CD4-positive, alpha-beta T cell treated with Interleukin-6 for 4 hours (primary cell): ENCODE measurements around the gene SYT12.
"Not testable (repeated sequence)": the region's sequence is repeated elsewhere in the genome, so short reads cannot be mapped to it uniquely, and the experiment has no call there.

Experiments
- DNase-seq: peaks from one replicate; pipeline ENCODE4 v3.0.0-alpha.2; 2020; ENCODE audit warnings: mixed read lengths

Gene SYT12

DNA sequence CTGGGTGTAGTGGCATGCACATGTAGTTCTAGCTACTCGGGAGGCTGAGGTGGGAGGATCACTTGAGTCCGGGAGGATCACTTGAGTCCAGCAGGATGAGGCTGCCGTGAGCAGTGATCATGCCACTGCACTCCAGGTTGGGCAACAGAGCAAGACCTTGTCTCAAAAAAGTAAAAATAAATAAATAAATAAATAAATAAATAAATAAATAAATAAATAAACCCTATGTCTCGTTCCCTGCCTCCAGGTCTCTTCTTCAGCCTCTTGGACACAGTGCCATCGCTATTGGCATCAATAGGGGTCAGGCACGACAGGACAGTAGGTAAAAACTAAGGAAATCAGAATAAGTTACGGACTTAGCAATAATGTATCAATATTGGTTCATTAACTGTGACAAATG, 23.4 kb upstream of the SYT12 start:
- no peak for DNase-seq

DNA sequence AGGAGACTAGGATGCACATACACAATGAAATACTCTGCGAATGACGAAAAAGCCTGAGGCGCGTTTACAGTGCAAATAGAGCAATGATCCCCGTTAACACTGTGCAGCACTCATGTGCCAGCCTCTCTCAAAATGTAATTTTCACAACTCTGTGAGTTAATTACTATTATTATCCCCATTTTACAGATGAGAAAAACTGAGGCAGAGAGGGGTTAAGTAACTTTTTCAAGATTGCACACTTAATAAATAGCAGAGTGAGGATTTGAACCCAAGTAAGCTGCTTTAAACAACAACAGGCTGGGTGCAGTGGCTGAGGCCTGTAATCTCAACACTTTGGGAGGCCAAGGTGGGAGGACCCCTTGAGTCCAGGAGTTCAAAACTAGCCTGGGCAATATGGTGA, 21.6 kb upstream of the SYT12 start:
- DNase-seq, result no peak

DNA sequence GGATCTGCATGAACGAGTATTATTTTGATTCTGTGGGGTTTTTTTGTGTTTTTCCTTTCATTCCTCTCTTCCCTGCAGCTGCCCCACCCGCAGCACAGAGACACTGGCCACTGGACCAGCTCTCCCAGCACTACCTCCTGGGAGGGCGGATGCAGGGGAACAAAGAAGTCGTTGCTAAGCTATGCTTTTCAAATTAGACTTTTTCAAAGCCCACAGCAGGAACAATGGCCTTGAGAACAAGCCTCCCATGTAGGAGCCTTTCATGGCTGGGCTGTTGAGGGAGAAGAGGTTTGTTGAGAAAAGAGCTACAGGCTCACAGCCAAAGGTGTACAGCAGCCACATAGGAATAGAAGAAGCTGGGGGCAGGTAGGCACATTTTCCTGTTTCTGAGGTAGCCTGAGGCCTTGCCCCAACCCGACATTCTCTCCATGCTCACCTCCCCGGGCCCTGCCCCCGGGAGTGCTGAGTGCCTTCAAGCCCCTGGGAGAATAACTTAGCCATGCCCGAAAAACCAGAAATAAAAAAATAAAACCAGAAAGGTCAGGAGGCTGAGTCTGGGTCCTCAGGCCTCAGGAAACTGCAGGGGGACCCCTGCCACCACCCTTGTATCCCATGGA, 20.5 kb upstream of the SYT12 start:
- DNase-seq, result no peak

DNA sequence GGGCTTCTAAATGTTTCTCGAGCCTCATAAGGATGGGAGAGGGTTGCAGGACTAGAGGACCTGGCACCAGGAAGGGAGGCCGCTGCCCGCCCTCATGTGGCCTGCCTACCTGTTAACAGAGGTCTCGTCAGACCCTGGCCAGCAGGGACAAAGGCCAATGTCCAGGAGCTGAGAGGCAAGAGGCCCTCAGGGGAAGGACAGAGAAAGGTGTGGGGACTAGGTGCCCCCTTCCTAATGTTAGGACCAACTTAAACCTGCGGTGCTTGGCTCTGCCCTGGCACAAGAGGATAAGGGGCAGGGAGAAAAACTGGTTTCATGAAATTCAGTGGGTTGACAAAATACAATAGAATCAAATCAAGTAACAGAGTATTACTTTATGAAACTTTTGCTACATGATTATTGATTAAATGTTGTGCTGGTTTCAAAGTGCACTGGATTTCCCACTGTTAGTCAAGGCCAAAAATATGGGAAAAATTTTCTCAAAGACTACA, 20.0 kb upstream of the SYT12 start:
- DNase-seq, result no peak

DNA sequence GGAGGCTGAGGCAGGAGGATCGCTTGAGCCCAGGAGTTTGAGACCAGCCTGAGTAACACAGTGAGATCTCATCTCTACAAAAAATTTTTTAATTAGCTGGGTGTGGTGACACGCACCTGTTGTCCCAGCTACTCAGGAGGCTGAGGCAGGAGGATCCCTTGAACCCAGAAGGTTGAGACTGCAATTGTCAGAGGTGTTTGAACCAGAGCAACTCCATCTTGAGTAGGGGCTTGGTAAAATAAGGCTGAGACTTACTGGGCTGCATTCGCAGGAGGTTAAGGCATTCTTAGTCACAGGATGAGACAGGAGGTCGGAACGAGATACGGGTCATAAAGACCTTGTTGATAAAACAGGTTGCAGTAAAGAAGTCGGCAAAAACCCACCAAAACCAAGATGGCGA, 17.7 kb upstream of the SYT12 start:
- DNase-seq, result not testable (repeated sequence)

DNA sequence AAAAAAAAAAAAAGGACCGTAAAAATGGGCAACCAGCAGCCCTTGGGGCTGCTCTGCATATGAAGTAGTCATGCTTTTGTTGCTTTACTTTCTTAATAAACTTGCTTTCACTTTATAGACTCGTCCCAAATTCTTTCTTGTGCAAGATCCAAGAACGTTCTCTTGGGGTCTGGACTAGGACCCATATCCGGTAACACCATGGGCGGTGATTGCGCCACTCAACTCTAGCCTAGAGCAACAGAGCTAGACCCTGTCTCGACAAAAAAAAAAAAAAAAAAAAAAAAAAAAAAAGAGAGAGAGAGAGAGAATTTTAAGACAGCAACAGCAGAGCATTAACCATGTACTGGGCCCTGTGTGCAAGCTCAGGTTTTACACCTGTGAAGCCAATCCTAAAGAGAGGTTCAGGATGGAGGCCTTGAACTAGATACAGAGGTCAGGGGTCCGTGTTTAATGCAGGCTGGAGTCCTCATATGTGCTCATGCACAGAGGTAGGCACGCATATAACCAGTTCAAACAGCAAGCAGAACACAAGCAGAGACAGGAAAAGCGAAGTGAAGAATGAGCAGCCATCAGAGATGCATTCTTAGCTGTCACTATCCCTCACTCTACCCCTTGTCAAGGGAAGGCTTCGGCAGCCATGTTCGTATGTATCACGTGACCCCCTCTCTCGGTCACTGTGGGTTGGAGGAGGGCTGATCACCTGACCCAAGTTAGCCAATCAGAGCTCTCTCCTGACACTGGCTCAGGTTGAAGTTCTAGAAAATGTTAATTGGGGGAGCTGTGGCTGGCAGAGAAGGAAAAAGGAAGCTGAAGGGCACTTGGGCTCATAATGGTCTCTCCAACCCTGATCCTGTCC, 16.7 kb upstream of the SYT12 start:
- no peak for DNase-seq

DNA sequence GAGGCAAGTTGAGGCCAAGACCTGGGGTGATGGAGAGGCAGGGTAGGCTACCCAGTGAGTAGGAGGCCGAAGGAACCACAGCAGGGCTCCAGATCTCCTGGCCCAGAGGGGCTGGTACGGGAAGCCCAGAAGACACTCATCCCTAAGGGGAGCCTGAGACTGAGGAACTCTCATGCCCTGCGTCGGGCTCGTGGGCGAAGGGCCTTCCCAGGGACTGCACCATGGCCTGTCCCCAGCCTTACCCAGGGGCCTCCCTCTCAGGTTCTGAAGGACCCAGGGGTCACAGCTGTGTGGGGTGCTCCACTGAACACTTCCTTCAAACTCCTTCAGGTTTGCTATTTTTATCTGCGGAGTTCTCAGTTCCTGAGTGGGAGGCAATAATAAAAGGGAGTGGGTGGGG, 15.8 kb upstream of the SYT12 start:
- no peak for DNase-seq

DNA sequence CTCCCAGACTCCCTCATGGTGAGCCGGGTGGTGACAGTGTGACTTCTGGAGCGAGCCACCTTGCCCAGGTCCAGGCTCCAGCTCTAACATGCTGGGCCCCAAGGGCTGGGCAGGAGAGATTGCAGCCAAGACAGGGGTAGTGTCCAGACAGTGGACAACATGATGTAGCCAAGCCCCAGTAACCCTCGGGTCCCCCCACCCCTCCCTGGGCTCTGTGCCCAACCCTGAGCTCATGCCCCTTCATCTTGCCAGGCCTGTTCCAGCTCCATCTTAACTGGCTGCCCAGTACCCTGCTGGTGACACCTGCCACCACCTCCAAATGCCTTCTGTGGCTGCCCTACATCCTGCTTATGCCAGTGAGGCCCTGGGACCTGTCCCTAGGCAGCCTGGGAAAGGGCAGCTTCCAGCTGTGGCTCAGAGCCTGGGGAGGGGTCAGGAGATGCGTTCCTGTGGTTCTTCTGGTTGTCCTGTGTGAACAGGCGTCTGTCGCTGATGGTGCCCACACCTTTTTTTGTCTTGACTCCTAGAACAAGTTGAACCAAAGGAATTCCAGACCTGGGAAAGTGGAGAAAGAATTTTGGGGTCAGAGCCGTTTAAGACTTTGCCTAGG, 12.5 kb upstream of the SYT12 start:
- DNase-seq, result no peak

DNA sequence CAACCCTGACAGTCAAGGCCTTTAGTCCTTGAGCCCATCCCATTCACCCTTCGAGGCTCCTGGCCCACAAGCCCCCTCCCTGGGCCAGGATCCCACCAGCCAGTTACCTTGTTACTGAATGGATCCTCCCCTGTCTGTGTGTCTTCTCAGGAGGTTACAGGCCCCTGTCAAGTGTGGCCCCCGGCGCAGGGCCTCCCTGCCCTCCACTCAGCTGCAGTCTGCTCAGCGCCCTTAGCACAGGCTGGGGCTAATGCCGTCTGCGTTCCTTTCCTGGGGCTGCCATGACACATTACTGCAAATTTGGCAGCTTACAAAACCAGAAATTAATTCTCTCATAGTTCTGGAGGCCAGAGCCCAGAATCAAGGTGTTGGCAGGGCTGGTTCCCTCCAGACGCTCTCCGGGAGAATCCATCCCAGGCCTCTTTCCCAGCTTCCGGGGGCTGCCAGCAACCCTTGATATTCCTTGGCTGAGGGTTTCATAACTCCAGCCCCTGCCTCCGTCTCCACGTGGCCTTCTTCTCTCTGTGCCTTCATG, 9.4 kb upstream of the SYT12 start:
- no peak for DNase-seq

DNA sequence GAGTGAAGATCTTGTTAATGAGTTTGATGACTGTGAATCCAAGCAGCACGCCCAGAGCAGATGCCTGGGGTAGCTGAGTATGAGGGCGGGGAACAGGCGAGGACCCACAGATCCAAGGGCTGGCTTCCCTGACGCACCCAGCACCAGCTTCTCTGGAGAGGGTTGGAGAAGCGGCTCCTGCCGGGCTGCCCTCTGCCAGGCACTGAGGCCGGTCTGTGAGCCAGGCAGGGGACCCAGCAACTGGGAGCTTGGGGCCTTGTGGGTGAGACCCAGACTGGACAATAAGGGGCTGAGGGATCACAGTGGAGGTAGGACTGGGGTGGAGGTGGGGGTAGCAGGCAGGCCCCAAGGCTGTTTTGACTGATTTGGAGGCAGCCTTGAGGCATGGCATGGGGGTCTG, 8.6 kb upstream of the SYT12 start:
- no peak for DNase-seq

DNA sequence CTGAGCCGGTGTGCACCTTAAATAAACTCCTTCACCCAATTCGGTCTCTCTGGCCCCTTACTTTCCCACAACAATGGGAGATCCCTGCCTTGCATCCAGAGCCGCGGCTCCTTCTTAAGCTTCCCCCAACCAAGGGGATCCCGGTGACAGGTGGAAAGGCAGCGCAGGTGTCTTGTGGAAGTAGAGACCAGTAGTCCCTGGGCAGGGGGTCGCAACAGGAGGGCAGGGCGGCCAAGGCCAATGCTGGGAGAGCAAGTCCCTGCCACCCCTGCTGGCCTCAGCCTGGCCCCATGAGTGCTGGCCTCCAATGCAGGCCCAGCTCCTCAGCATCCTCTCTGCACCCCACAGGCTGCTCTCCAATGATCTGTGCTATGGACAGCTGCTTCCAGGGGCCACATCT, 7.9 kb upstream of the SYT12 start:
- DNase-seq, result no peak

DNA sequence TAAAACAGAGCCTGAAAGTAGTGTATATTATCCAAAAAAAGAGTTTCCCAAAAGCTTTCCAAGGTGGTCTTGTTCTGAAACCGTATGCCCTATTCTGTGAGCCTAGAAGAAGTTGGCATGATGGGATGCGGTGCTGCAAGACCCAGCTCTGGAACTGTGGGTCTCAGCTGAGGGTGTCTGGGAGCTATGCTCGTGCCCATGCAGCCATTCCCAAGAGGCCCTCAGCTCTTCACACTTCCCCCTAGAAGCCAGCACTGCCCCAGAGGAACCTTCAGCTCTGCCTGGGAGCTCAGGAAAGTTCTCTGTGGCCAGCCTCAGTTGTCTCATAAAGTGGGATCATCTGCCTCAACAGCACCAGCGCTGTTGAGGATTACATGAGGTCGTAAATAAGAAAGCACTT, 6.4 kb upstream of the SYT12 start:
- DNase-seq, result no peak

DNA sequence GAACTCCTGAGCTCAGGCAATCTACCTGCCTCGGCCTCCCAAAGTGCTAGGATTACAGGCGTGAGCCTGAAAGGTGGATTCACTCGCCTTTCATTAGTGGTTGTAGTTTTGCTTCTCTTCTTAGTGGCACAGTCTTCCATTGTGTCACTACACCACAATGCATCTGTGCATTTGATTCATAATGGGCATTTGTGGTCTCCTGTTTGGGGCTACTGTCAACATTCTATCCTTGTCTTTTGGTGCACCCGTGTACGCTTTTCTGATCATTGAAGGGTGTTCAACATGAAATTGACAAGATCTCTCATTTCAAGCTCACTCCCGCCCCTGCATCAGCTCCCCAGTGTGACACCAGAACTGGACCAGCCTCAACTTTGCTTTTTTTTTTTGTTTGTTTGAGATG, 2.0 kb upstream of the SYT12 start:
- no peak for DNase-seq

DNA sequence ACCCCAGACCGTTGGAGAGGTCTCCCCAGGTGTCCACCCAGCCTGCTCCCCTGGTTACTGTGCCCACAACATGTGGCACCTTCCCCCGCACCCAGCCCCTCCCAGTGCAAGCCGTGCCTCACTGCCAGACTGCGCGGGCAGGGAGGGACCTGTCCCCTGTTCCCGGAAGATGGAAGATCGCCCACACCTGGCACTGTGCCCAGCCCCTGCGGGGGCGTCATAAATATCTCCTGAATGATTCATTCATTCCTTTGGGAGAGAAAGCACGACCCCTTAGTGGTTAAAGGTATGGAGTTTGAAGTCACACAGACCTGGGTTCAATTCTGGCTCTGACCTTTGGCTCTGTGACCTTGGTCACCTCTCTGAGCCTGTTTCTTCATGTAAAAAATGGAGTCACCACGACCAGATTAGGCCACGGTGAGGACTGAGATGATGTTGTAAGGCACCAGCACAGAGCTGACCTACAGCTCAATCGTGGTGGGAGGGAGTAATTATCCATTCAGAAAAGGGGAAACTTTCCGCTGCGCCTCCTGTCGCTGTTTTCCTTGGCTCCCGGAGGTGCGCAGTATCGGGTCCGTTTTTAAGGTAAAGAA, 497 bp upstream of the SYT12 start:
- no peak for DNase-seq

DNA sequence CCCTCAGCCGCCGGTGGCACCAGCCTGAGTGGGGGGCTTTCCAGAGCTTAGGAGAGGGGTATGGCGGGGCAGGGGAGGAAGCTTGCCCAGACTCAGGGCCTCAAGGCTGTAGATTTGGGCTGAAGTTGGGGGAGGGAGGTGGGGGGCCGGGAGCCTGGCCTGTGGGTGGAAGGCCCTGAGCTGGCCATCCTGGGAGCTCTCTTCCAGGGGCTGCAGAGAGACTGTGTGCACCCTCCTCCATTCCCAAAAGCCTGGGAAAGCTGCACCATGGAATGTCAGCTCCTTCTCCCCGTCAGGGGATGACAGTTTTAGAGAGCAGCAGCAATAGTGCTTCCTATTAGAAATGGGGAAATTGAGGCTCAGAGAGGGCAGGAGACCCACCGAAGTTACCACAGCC, 1.0 kb downstream of the SYT12 start:
- DNase-seq, result no peak

DNA sequence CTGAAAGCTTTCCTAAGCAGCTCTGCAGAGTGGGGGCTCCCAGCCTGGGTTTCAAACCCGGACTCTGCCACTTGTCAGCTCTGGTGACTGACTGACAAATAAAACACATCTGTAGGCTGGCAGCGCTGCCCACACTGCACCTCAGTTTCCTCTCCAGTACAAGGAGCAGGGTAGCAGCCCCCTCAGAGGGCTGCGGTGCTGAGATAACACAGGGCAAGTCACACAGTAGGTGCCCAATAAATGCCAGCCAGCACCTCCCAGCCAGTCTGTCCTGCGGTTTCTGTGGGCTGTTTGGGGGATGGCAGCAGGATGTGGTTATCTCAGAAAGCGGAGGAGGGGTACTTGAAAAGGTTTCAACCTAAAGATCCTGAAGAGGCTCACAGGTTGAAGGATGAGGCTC, 1.5 kb downstream of the SYT12 start:
- peak; percentile 67 for DNase-seq

DNA sequence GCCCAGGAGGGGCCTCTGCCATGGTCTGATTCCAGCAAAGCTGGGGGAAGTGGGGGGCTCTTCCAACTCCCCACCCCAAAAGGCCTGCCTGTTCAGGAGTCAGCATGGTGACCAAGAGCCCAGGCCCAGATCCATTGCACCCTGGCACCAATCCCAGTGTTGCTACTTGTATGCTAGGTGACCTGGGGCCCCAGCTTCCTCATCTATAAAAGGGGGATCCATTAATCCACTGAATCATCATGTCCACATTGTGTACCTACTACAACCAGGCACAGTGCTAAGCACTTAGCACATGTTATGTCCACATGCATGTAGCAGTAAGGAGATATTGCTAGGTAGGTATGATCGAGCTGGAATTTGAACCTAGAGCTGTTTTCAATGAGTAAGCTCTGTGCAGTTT, 2.0 kb downstream of the SYT12 start:
- DNase-seq, result no peak

DNA sequence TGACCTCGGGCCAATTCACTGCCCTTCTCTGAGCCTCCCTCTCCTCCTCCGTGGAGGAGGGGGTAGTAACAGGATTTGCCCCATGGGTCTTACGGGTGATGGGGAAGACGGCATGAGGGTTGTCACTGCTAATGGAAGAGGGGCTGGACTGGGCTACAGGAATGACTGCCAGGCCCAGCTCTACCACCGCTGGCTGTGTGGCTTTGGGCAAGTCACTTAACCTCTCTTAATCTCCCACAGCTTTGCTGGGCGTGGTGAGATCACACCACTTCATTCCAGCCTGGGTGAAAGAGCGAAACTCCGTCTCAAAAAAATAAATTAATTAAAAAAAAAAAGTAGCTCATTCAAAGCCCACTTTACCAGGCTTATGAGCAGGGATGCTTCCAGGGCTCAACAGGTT, 2.8 kb downstream of the SYT12 start:
- no peak for DNase-seq

DNA sequence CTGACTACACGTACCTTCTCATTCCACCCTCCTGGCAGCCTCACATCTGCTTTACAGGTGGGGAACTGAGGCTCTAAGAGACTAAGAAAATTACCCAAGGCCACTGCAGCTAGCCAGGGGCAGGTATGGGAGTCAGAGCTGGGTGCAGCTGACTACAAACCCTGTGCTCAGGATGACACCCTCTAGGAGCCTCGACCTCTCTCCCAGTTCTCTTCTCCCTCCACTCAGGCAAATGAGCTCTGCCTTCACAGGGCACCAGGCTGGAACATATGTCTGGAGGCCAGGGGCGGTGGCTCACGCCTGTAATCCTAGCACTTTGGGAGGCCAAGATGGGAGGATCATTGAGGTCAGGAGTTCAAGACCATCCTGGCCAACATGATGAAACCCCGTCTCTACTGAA, 4.0 kb downstream of the SYT12 start:
- DNase-seq, result no peak

DNA sequence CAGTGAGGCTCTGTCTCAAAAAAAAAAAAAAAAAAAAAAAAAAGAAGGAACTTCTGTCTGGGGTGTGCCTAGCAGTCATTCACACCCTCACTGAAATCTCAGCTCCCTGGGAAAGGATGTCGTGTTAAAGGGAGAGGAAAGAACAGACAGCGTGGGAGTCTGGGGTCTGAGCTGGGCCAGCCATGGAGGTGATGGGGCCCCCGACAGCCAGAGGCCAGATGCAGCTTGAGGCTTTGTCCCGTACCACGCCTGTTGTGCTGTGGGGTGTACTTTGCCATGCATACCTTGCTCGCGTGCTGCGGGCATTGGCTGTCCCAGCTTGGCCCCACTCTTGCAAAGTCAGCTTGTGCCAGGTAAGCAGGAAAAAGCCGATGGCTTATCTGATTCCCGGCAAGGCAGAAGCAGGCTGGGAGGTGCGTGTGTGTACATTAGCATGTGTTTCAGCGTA, 4.6 kb downstream of the SYT12 start:
- no peak for DNase-seq

DNA sequence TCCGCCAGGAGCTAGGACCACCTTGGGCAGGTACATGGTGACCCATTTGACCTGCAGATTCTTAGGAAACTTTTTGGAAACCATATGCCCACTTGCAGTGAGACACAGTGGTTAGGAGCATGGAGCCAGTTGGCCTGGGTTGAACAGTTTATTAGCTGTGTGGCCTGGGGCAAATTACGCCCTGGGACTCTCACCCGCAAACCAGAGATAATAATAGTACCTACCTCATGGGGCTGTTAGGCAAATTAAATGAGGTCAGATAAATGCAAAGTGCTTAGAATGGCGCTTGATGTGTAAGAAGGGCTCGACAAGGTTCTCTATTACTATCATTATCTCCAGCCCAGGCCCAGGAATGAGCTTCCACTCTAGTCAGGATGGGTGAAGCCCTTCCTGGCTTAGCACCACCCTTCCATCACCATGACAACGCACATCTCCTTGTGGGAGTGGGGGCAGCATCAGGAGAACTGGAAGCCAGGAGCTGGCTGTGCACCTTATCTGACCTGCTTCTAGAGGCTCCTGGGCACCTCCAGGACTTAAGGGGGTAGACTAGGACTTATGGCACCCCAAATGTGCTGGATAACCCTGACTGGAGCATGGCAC, 5.1 kb downstream of the SYT12 start:
- DNase-seq, result no peak

DNA sequence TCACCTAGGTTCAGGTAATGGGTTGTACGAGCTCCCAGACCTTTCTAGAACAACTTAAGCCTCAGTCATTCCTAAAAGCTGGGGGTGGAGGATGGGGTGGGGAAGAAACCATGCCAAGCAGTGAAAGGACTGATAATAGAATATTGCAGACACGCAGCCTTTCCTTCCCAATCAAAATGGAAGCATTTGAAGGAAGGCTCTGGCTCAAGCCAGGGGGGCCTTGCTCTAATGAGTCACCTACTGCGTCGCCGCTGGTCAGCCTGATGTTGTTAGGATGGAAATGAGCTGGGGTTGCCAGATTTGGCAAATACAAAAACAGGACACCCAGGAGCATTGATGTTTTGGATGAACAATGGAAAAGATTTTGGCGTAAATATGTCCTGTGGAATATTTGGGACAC, 6.2 kb downstream of the SYT12 start:
- DNase-seq, result no peak

DNA sequence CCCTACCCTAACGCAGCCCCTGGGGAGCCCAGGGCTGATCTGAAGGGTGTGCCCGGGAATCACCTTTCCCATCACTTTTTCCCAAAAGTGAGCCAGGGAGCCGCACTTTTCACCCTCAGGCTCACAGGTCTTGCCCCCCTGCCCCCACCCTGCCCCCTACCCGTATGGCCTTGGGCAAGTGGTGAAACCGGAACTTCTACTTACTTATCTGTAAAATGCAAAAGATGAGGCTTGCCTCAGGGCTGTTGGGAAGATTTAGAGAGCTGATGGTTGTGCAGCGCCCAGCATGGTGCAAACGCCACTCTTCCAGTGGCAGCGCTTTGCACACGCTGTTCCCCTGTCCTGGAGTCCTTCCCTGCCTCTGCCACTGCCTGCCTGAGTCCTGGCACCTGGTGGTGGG, 8.0 kb downstream of the SYT12 start:
- no peak for DNase-seq
